HS-27A (cell line): Measurements from ENCODE around the gene TTC14.
"Not testable (repeated sequence)": the region's sequence is repeated elsewhere in the genome, so short reads cannot be mapped to it uniquely, and the experiment has no call there.

Experiments used
- DNase-seq: peaks from one replicate; pipeline ENCODE4 v3.0.0-alpha.2; 2012; ENCODE audit warnings: low read depth, missing footprints

TTC14 gene, protein sequence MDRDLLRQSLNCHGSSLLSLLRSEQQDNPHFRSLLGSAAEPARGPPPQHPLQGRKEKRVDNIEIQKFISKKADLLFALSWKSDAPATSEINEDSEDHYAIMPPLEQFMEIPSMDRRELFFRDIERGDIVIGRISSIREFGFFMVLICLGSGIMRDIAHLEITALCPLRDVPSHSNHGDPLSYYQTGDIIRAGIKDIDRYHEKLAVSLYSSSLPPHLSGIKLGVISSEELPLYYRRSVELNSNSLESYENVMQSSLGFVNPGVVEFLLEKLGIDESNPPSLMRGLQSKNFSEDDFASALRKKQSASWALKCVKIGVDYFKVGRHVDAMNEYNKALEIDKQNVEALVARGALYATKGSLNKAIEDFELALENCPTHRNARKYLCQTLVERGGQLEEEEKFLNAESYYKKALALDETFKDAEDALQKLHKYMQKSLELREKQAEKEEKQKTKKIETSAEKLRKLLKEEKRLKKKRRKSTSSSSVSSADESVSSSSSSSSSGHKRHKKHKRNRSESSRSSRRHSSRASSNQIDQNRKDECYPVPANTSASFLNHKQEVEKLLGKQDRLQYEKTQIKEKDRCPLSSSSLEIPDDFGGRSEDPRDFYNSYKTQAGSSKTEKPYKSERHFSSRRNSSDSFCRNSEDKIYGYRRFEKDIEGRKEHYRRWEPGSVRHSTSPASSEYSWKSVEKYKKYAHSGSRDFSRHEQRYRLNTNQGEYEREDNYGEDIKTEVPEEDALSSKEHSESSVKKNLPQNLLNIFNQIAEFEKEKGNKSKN

DNA sequence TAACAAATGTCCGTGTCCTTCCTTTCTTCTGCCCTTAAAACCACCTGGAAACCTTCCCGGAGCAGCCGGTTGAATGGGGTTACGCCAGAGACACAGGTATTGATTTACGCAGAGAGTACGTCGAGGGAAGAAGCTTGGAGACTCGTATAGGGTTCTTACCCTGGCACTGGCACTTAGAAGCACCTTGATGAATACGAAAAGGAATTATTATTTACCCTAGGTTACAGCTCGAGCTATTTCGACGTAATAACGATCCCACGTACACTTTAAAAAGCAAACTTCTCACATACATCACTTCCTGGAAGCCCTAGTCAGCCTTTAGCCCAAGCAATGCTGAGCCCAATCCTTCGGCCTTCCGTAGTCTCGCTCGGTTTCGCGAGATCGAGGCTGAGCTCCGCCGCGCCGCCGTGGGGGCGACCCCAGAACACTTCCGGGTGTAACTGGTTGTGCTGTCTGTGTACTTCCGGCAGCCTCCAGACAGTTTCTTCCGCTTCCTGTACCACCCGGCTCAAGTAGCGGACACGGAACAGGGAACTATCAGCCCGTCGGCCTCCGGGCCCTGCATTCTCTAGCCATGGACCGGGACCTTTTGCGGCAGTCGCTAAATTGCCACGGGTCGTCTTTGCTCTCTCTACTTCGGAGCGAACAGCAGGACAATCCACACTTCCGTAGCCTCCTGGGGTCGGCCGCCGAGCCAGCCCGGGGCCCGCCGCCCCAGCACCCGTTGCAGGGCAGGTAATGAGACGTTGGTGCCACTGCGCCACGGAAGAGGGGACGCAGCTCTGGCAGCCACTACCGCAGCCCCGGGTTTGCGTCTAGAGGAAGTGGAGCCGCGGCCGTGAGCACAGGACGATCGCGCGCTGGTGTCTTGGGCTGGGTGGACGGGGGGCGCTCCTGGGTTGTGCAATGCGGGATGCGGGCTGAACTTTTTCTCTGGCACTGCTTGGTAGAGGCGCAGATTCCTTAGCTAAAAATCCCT is at the start of gene TTC14:
Gene TTC14 (plus strand): TSS at position 476 of the 979 bp plus-strand sequence. CDS start 99 bp downstream, at position 575.
- peak; percentile 71 for DNase-seq

DNA sequence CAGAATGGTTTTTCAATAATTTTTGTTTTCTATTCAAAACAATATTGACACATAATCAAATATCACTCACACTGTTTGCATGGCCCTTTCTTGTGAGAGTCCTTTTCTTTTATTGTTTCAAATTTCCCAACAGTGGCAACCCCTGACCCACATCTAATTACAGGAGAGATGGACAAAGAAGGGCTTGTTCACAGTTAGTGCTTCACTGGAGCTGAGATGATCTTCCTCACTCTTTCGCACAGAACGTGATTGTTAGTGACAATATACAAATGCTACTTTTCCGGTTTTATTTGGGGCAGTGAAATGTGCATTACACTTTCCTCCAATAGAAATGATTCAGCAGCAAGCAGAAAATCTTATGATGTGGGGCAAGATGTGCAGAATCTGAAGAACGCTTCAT is 38.6 kb upstream of the TTC14 start:
- DNase-seq, result no peak

DNA sequence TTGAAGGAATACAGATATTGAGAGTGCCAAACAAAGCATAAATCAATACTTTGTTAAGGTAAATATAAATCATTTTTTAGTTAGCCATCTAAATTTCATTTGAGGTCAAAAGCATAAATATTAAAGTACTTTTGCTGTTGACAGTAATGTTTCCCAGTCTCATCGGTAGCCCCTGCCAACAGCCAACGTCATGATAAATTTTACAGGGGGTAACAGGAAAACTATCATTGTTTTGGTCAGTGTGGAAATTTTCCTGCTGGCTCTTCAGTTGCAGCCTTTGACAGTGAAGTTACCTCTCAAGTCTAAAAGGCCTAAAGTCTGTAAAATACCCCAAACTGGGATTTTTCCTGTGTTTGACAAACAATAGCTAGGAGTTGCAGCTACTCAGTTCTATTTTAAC is 37.3 kb upstream of the TTC14 start:
- DNase-seq, result no peak

DNA sequence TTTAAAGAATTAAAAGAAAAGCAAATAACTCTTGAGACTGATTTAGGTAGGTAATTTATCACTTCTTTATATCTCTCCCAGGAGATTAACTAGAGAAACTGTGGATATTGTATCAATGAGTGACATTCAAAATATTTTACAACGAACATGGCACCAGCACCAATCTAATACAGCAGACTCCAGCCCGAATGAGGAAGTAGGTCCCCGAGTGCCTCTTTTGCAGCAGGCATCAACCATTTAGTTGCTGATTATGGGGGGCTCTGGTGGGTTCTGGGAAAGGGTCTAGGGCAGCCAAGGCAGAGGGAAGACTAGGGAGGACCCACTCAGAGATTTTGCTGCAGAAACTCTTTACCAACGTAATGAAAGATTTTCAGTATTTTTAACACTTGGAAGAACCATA is 31.7 kb upstream of the TTC14 start:
- no peak for DNase-seq

DNA sequence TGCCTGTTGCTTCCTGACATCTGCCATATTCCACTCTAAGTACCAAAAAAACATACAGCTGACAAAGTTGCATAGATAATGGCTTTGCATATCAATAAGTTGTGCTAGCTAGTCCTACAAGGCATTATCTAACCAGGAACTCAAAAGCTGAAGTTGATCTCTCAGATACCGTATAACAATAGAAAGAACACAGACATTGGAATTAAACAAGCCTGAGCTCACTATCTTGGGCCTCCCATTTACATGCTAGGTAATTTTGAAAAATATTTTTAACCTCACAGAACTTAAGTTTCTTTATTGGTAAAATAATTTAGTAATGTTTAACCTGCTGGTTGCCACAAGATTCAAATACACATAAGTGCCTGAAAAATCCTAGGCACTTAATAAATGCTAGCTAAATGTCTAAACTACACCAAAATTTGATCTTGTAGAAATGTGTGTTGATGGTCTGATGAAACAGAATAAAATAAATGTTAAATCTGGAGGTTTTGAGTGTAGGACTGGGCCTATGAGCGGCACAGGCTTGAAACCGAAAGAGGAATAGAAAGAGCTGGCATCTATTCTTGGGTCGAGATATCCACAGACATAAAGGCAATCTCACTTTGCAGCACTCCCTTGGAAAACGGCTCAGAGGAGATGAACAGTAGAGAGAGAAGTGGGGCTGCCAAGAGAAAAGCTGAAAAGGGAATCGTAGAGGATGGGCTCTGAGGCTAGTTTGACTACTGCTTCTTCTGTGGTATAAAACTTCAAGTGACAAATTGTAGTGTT is 29.9 kb upstream of the TTC14 start:
- no peak for DNase-seq

DNA sequence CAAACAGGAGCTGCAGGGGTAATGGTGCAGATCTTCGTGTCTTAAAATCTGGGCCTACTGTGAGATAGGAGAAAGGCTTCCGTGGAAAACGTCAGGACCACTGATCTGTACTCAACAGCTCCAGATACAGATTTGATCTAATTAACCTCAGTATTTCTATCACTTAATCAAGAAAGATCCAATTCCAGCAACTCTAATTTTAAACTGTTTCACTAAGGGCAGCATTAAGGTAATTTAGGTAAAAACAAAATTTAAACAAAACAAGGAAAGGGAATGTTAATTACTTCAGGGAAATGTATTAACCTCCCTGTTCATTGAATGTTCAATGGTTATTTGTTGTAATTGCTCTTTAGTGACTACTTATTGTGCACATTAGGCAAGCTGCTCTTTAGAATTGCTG is 26.4 kb upstream of the TTC14 start:
- no peak for DNase-seq

DNA sequence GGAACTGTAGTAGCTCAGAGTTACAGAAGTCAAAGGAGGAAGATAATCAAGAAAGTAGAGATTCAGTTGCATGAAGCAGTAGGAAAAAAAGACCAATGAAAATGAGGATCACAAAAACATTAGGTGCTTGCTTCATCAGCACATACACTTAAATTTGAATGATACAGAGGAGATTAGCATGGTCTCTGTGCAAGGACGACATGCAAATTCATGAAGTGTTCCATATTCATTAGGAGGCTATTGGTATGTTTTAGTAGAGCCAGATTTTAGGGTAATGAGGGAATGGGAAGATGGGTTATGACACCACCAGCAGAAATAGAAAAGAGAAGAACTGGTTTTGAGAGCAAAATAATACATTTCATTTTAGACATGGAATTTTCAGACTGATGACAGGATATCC is 21.0 kb upstream of the TTC14 start:
- no peak for DNase-seq

DNA sequence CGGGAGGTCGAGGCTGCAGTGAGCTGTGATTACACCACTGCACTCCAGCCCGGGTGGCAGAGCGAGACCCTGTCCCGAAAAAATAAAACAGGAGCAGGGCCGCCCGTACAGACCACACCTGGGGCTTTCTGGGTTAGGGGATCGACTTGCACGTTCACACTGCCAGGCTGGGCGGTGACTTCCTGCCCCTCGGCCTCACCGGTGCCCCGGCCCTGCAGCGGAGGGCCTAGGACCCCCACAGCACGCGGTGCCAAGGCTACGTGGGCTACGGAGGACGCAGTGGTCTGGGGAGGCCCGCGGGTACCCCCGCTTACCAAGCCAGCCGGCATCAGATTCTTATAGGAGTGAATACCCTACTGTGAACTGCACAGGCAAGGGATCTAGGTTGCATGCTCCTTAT is 11.6 kb upstream of the TTC14 start:
- DNase-seq, result no peak

DNA sequence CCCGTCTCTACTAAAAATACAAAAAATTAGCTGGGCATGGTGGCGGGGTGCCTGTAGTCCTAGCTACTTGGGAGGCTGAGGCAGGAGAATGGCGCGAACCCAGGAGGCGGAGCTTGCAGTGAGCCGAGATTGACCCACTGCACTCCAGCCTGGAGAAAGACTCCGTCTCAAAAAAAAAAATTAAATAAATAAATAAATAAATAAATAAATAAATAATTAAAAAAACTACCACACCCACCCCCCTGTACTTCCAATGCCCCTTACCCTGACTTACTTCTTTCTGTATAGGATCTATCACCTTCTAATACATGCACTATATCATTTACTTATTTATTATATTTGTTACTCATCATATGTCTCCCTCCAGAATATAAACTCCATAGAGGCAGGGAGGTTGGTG is 8.3 kb upstream of the TTC14 start:
- DNase-seq, result not testable (repeated sequence)

DNA sequence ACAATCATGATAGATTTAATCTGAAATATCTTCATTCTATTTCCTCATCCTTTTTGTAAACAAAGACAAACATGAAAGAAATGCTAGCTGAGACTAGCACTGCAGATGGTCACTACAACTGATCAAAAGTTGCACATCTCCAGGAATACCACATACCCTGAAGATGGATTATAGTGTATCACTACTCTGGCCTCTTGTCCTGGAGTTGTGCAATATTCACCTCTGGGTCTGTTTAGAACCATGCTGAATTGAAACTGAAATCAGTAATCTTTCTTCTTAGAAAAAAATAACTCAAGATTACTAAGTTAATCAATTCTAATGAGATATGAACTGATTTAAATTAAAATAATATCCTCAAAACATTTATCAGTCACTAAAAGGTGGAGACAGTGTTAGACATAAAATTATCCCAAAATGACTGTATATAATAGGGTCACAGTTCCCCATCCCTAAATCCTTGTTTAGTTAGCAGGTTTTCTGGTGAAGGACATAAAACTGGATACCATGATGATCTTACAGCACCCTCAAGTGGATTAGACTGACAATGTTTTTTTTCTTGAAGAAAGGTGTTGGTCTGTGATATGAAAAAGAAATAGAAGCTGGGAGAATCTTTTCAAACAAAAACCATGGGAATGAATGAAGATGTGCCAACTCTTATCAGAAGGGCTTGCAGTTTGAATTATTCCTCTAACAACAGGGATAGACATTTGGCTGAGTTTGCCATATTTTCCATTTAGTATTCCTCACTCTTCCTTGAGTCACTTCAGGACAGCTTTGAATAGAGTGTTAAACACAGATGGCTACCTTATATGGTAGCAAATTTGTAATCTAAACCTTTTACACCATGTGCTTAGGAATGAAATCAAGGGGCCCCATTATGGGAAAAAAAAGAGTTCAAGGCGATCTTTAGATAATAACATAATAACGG is 7.1 kb upstream of the TTC14 start:
- no peak for DNase-seq

DNA sequence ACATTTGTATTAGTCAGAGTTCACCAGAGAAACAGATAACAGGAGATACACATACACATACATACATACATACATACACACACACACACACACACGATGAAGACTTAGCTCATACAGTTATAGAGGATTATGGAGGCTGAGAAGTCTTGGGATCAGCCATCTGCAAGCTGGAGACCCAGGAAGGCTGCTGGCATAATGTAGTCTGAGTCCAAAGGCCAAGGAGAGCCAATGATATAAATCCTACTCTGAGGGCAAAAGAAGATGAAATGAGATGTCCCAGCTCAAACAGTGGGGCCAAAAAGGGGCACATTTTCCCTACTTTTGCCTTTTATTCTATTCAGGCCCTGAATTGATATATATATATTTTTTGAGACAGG is 6.4 kb upstream of the TTC14 start:
- DNase-seq, result no peak

DNA sequence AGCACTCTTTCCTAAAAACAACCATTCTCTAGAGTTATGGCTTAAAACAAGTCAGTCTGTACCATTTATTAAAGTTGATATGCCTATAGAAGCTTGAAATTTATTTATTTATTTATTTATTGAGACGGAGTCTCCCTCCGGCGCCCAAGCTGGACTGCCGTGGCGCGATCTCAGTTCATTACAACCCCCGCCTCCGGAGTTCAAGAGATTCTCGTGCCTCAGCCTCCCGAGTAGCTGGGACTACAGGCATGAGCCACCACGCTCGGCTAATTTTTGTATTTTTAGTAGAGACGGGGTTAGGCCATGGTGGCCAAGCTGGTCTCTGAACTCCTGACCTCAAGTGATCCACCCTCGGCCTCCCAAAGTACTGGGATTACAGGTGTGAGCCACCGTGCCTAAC is 1.5 kb upstream of the TTC14 start:
- no peak for DNase-seq

DNA sequence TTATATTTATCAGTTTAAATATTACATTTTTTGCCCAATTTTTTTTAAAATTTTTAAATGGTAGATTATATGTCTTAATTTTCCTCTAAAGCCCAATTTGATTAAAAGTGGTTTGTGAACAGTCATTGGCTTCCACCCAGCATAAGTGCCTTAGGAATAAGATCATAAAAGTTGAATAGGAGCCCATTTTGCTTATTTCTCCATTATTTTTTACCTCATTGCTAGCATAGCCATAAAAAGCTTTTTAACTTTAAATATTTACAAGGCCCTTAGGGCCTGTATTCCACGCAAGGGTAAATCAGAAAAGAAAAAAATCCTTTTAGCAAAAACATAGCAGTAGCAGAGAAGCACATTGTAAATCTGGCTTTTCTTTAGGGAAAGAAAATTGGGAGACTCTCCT is 9.0 kb downstream of the TTC14 start:
- DNase-seq, result no peak

DNA sequence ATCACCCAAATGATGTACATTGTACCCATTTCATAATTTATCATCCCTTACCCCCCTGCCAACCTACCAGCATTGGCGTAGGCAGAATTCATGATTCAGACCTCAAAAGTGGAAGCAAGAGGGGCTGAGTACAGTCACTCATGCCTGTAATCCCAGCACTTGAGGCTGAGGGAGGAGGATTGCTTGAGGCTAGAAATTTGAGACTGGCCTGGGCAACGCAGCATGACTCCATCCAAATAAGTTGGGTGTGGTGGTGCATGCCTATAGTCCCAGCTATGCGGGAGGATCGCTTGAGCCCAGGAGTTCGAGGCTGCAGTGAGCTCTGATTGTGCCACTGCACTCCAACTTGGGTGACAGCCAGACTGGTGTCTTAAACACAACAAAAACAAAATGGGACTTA is 10.4 kb downstream of the TTC14 start:
- DNase-seq, result no peak

DNA sequence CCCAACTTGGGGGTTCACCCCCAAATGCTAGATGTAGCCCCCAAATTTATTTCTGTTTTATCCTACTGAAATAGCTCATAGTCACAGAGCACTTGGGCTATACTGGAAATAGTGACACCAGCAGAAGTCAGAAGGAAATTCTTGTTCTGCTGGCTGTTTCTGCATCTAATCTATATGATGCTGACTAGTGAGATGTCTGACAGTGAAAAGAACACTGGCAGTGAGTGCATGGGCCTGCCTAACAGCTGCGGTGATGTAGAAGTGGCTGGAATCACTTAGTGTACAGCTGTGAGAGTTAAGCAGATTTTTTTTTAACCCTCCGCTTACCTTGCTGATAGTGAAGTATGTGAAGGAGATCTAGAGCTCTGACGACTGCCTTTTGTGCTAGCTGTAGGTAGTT is 14.0 kb downstream of the TTC14 start:
- DNase-seq, result no peak

DNA sequence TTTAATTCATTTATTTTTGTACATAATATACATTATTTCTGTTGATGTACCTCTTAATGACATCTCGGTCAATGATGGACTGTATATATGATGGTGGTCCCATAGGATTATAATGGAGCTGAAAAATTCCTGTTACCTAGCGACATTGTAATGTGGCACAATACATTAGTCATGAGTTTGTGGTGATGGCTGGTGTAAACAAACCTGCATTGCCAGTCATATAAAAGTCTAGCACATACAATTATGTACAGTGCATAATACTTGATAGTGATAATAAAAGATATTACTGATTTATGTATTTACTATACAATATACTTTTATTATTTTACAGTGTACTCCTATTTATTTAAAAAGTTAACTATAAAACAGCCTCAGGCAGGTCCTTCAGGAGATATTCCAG is 15.1 kb downstream of the TTC14 start:
- no peak for DNase-seq

DNA sequence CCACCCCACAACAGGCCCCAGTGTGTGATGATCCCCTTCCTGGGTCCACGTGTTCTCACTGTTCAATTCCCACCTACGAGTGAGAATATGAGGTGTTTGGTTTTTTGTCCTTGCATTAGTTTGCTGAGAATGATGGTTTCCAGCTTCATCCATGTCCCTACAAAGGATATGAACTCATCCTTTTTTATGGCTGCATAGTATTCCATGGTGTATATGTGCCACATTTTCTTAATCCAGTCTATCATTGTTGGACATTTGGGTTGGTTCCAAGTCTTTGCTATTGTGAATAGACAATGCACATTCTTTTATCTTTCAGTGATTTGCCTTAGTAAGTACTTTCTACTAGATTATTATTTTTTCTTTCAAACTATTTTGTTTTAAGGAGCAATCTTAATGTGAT is 16.6 kb downstream of the TTC14 start:
- DNase-seq, result not testable (repeated sequence)

DNA sequence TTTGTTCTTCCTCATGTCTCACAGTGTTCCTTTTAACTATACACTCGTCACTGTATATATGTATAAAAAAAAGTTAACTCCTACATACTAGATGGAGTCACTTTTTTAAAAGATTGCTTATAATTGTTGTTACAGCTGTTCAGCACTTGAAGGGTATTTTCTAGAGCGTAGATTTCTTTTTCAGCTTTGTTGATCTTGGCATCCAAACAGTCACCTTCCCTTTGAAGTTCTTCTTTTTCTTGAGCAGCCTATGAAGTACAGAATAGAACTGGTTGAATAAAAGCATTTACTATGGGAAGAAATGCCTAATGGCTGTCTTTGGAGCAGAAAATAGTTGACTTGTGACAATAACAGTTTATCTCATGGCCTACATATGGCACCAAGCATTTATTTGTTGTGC is 17.8 kb downstream of the TTC14 start:
- no peak for DNase-seq

DNA sequence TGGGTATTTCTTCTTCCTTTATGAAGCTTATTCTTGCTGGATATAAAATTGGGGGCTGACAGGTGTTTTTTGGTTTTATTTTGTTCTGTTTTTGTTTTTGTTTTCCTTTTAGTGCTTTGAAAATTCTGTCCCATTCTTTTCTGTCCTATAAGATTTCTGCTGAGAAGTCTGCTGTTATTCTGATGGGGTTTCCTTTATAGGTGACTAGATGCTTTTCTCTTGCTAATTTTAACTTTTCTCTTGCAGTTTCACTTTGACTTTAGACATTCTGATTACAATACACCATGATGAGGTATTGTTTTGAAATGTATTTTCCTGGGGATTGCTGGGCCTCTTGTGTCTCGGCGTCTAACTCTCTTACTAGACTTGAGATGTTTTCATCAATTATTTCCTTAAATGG is 22.8 kb downstream of the TTC14 start:
- no peak for DNase-seq

DNA sequence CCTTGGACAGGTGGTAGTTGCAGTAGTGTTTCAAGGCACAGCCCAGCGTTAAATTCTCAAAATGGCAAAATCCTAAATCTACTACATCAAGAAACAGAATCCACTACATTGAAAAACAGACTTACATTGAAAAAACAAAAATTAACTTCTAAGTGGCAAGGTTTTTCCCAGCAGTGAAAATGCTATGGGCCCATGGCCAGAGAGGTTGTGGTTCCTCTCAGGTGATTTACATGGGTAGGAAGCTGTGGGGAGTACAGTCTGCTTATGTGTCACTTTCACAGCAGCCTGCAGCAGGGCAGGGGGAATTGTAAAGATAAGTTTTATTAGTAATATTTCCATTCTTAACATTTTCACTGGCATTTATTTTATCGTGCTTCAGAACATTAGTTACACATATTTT is 24.9 kb downstream of the TTC14 start:
- no peak for DNase-seq

DNA sequence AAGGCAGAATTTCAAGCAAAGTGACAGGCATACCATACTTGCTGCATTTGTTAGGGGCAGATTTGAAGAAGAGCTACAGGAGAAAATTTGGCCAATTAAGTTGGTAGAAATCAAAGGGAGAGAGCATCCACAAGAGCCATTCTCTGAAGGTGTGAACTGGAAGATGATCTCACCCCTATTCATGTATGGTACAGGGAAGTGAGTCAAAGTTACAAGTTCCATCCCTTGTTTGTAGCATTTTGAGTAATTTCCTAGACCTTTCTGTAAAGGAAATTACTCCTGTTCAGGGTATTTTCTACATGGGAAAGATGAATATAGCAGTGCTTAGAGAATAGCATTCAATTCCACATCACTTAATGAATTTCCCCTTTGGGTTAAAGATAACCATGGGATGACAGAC is 28.4 kb downstream of the TTC14 start:
- no peak for DNase-seq
